PC-9 (cell line): ENCODE data around the gene UTRN.

Experiments used
- EZH2 ChIP-seq: fragments of 200-600 bp; sonication (generic); IDR thresholded peaks from 2 replicates; pipeline ENCODE4 v1.8.0; 2017; ENCODE audit warnings: antibody characterized with exemption, low read depth
- TF ChIP-seq, protein P1 (sequence below): fragments of 200-600 bp; sonication (generic); conservative IDR thresholded peaks from 2 replicates; pipeline ENCODE4 v1.6.1; 2017; ENCODE audit warnings: mixed run types, antibody characterized with exemption, mild to moderate bottlenecking, moderate library complexity

GRCh38 chr6:144248476-144249301 is 36.4 kb upstream of the UTRN start:
- TF ChIP-seq, protein P1, sequence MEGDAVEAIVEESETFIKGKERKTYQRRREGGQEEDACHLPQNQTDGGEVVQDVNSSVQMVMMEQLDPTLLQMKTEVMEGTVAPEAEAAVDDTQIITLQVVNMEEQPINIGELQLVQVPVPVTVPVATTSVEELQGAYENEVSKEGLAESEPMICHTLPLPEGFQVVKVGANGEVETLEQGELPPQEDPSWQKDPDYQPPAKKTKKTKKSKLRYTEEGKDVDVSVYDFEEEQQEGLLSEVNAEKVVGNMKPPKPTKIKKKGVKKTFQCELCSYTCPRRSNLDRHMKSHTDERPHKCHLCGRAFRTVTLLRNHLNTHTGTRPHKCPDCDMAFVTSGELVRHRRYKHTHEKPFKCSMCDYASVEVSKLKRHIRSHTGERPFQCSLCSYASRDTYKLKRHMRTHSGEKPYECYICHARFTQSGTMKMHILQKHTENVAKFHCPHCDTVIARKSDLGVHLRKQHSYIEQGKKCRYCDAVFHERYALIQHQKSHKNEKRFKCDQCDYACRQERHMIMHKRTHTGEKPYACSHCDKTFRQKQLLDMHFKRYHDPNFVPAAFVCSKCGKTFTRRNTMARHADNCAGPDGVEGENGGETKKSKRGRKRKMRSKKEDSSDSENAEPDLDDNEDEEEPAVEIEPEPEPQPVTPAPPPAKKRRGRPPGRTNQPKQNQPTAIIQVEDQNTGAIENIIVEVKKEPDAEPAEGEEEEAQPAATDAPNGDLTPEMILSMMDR: no peak
- no peak for TF ChIP-seq EZH2
